ENCODE data around the gene ANO6.

- TF ChIP-seq NFATC4 (CRISPR knock-in tag; IDR thresholded peaks at IDR 0.05) (no peak), CTCF (IDR thresholded peaks at IDR 0.05) (no peak), MAX (CRISPR knock-in tag; IDR thresholded peaks at IDR 0.05) (no peak), FOXP1 (CRISPR knock-in tag; IDR thresholded peaks at IDR 0.05; ENCODE audit: borderline replicate concordance) (no peak), NR3C1 (CRISPR knock-in tag; conservative IDR thresholded peaks at IDR 0.05; ENCODE audit: low read depth) (no peak)
These were observed 43.8 kb downstream of the ANO6 start for GRCh38 chr12:45259675-45260074.

All from WTC11 (cell line).